ENCODE data around the gene ZNF282.

- TF ChIP-seq CTCF (IDR thresholded peaks at IDR 0.05; ENCODE audit: low read depth, low read length) = no peak
- TF ChIP-seq POLR2A (IDR thresholded peaks at IDR 0.05; ENCODE audit: extremely low read depth, insufficient read length) = no peak
- TF ChIP-seq MAX (IDR thresholded peaks at IDR 0.05; ENCODE audit: low read depth, low read length) = no peak
Observed at GRCh38 chr7:149257146-149257545, 61.8 kb downstream of the ZNF282 start.
